BLaER1 (cell line): ENCODE data around the gene CEACAM18.
A peak's percentile ranks its signal among the peaks of the same experiment; 100 is the strongest.
"Not testable (repeated sequence)": the region's sequence is repeated elsewhere in the genome, so short reads cannot be mapped to it uniquely, and the experiment has no call there.

Experiments used
- H3K27ac ChIP-seq: shearing (Covaris generic); formaldehyde crosslinking; 2 replicates; pipeline ENCODE4 v1.8.1; 2022
- H3K27me3 ChIP-seq: shearing (Covaris generic); formaldehyde crosslinking; 2 replicates; pipeline ENCODE4 v1.8.1; 2022
- H3K36me3 ChIP-seq: shearing (Covaris generic); formaldehyde crosslinking; 2 replicates; pipeline ENCODE4 v1.8.1; 2022
- H3K4me1 ChIP-seq: shearing (Covaris generic); formaldehyde crosslinking; 2 replicates; pipeline ENCODE4 v1.8.1; 2022
- H3K4me2 ChIP-seq: shearing (Covaris generic); formaldehyde crosslinking; 2 replicates; pipeline ENCODE4 v1.8.1; 2022
- H3K4me3 ChIP-seq: shearing (Covaris generic); formaldehyde crosslinking; 2 replicates; pipeline ENCODE4 v1.8.1; 2022
- H3K9ac ChIP-seq: shearing (Covaris generic); formaldehyde crosslinking; 2 replicates; pipeline ENCODE4 v1.8.1; 2022
- H3K9me3 ChIP-seq: shearing (Covaris generic); formaldehyde crosslinking; 2 replicates; pipeline ENCODE4 v1.8.1; 2022
- H4K20me1 ChIP-seq: shearing (Covaris generic); formaldehyde crosslinking; 2 replicates; pipeline ENCODE4 v1.8.1; 2022
- Cebpa-rat ChIP-seq: shearing (Covaris generic); IDR thresholded peaks from 2 replicates; pipeline ENCODE4 v1.8.1; 2022

CEACAM18 gene

GRCh38 chr19:51461723-51462161 is 16.6 kb upstream of the CEACAM18 start:
- no peak for TF ChIP-seq Cebpa-rat
- Histone ChIP-seq H3K4me3 (no peak overlapping the region), H3K4me2 (peak overlapping the region; percentile 63), H3K9me3 (no peaks in the 10 kb centered on the region), H3K9ac (no peak overlapping the region), H3K4me1 (peaks cover 17% of the 10 kb centered on the region), H3K36me3 (no peaks in the 10 kb centered on the region), H3K27ac (no peak overlapping the region), H3K27me3 (peaks cover 10% of the 10 kb centered on the region), H4K20me1 (no peaks in the 10 kb centered on the region)

- Histone ChIP-seq H3K4me2 (no peak overlapping the region), H3K27ac (no peak overlapping the region), H3K4me1 (peaks cover 17% of the 10 kb centered on the region), H3K27me3 (peaks cover 10% of the 10 kb centered on the region), H4K20me1 (no peaks in the 10 kb centered on the region), H3K9ac (no peak overlapping the region), H3K4me3 (no peak overlapping the region), H3K9me3 (no peaks in the 10 kb centered on the region), H3K36me3 (no peaks in the 10 kb centered on the region)
- no peak for TF ChIP-seq Cebpa-rat
Measured at GRCh38 chr19:51462276-51462675, 16.1 kb upstream of the CEACAM18 start.

GRCh38 chr19:51462681-51463080 is 15.7 kb upstream of the CEACAM18 start:
- peaks cover 21% of the 10 kb centered on the region for H3K4me1 ChIP-seq
- H4K20me1 ChIP-seq, result no peaks in the 10 kb centered on the region
- no peak overlapping the region for H3K4me3 ChIP-seq
- peaks cover 10% of the 10 kb centered on the region for H3K27me3 ChIP-seq
- H3K4me2 ChIP-seq, result no peak overlapping the region
- H3K9me3 ChIP-seq, result no peaks in the 10 kb centered on the region
- no peak overlapping the region for H3K27ac ChIP-seq
- H3K9ac ChIP-seq, result no peak overlapping the region
- H3K36me3 ChIP-seq, result no peaks in the 10 kb centered on the region
- no peak for TF ChIP-seq Cebpa-rat

GRCh38 chr19:51463976-51464581 is 14.3 kb upstream of the CEACAM18 start:
- not testable (repeated sequence) for H3K4me3 ChIP-seq, H4K20me1 ChIP-seq, H3K27ac ChIP-seq, H3K36me3 ChIP-seq, H3K9ac ChIP-seq, H3K9me3 ChIP-seq, H3K4me2 ChIP-seq
- Histone ChIP-seq H3K27me3 (peaks cover 10% of the 10 kb centered on the region), H3K4me1 (peaks cover 35% of the 10 kb centered on the region)

GRCh38 chr19:51466723-51467122 is 11.6 kb upstream of the CEACAM18 start:
- Histone ChIP-seq H3K4me2 (no peak overlapping the region), H3K27ac (no peak overlapping the region), H3K27me3 (peaks cover 10% of the 10 kb centered on the region), H3K9me3 (no peaks in the 10 kb centered on the region), H3K9ac (no peak overlapping the region), H3K36me3 (no peaks in the 10 kb centered on the region), H3K4me3 (no peak overlapping the region), H3K4me1 (peaks cover 31% of the 10 kb centered on the region), H4K20me1 (no peaks in the 10 kb centered on the region)
- no peak for TF ChIP-seq Cebpa-rat

GRCh38 chr19:51467864-51468544 is 10.3 kb upstream of the CEACAM18 start:
- Histone ChIP-seq H3K9ac (no peak overlapping the region), H3K9me3 (no peaks in the 10 kb centered on the region), H3K27me3 (peaks cover under 1% of the 10 kb centered on the region; the same call in 1 of the 2 replicates), H3K4me1 (peaks cover 28% of the 10 kb centered on the region), H3K4me3 (peak overlapping the region; percentile 5), H3K27ac (peak overlapping the region; percentile 56; the same call in 1 of the 2 replicates), H4K20me1 (no peaks in the 10 kb centered on the region), H3K36me3 (no peaks in the 10 kb centered on the region), H3K4me2 (peak overlapping the region; percentile 68)
- no peak for TF ChIP-seq Cebpa-rat

GRCh38 chr19:51468545-51468920 is 9.8 kb upstream of the CEACAM18 start:
- no peaks in the 10 kb centered on the region for H3K27me3 ChIP-seq
- no peak for TF ChIP-seq Cebpa-rat
- no peaks in the 10 kb centered on the region for H3K36me3 ChIP-seq
- H4K20me1 ChIP-seq, result no peaks in the 10 kb centered on the region
- no peak overlapping the region for H3K9ac ChIP-seq
- no peak overlapping the region; the same call in 1 of the 2 replicates for H3K4me3 ChIP-seq
- H3K27ac ChIP-seq, result peak overlapping the region; percentile 56; the same call in 1 of the 2 replicates
- peak overlapping the region; percentile 68 for H3K4me2 ChIP-seq
- H3K9me3 ChIP-seq, result no peaks in the 10 kb centered on the region
- H3K4me1 ChIP-seq, result peaks cover 28% of the 10 kb centered on the region

GRCh38 chr19:51469162-51469561 is 9.2 kb upstream of the CEACAM18 start:
- no peak overlapping the region for H3K9ac ChIP-seq
- peak overlapping the region; percentile 25 for H3K4me2 ChIP-seq
- no peaks in the 10 kb centered on the region for H3K27me3 ChIP-seq
- H3K4me3 ChIP-seq, result no peak overlapping the region
- no peaks in the 10 kb centered on the region for H4K20me1 ChIP-seq
- H3K4me1 ChIP-seq, result peaks cover 28% of the 10 kb centered on the region
- no peak overlapping the region for H3K27ac ChIP-seq
- no peak for TF ChIP-seq Cebpa-rat
- no peaks in the 10 kb centered on the region for H3K9me3 ChIP-seq
- no peaks in the 10 kb centered on the region for H3K36me3 ChIP-seq

GRCh38 chr19:51469629-51470028 is 8.7 kb upstream of the CEACAM18 start:
- TF ChIP-seq Cebpa-rat, result no peak
- H3K27me3 ChIP-seq, result no peaks in the 10 kb centered on the region
- H3K36me3 ChIP-seq, result no peaks in the 10 kb centered on the region
- peak overlapping the region; percentile 25 for H3K4me2 ChIP-seq
- H4K20me1 ChIP-seq, result no peaks in the 10 kb centered on the region
- H3K27ac ChIP-seq, result no peak overlapping the region
- H3K9ac ChIP-seq, result no peak overlapping the region
- no peaks in the 10 kb centered on the region for H3K9me3 ChIP-seq
- H3K4me1 ChIP-seq, result peaks cover 28% of the 10 kb centered on the region
- H3K4me3 ChIP-seq, result no peak overlapping the region

GRCh38 chr19:51470966-51471365 is 7.4 kb upstream of the CEACAM18 start:
- no peaks in the 10 kb centered on the region for H4K20me1 ChIP-seq
- H3K4me1 ChIP-seq, result peaks cover 28% of the 10 kb centered on the region
- H3K9me3 ChIP-seq, result no peaks in the 10 kb centered on the region
- no peaks in the 10 kb centered on the region for H3K36me3 ChIP-seq
- H3K27ac ChIP-seq, result no peak overlapping the region
- no peak overlapping the region for H3K4me2 ChIP-seq
- no peaks in the 10 kb centered on the region for H3K27me3 ChIP-seq
- no peak overlapping the region for H3K9ac ChIP-seq
- H3K4me3 ChIP-seq, result no peak overlapping the region
- TF ChIP-seq Cebpa-rat, result no peak
